ENCODE results near the gene SPATA21.

The SPATA21 gene

GRCh38 chr1:16450863-16451481, 13.7 kb upstream of the SPATA21 start:
- DNase-seq = no peak

GRCh38 chr1:16449666-16450065, 12.4 kb upstream of the SPATA21 start:
- DNase-seq = no peak

GRCh38 chr1:16449065-16449464, 11.8 kb upstream of the SPATA21 start:
- no peak for DNase-seq

- no peak for DNase-seq
These were observed 10.4 kb upstream of the SPATA21 start for GRCh38 chr1:16447641-16448040.

GRCh38 chr1:16446116-16446515, 8.9 kb upstream of the SPATA21 start:
- no peak for DNase-seq

GRCh38 chr1:16445052-16445451, 7.8 kb upstream of the SPATA21 start:
- no peak for DNase-seq

GRCh38 chr1:16443975-16444770, 6.9 kb upstream of the SPATA21 start:
- DNase-seq = no peak

GRCh38 chr1:16442941-16443340, 5.7 kb upstream of the SPATA21 start:
- DNase-seq = no peak

- DNase-seq = no peak
These were observed 5.0 kb upstream of the SPATA21 start for GRCh38 chr1:16442265-16442664.

GRCh38 chr1:16441282-16441665, 4.0 kb upstream of the SPATA21 start:
- no peak for DNase-seq

GRCh38 chr1:16440470-16441281, 3.5 kb upstream of the SPATA21 start, which contains the start of gene NECAP2:
Gene NECAP2, plus strand, starts transcription at chr1:16440724. Its CDS starts 38 bp downstream, at chr1:16440762.
- peak; percentile 95 for DNase-seq

GRCh38 chr1:16440131-16440469, 2.9 kb upstream of the SPATA21 start:
- no peak for DNase-seq

- no peak for DNase-seq
These were observed 1.7 kb upstream of the SPATA21 start for GRCh38 chr1:16438924-16439323.

- DNase-seq = no peak
These were observed 1.3 kb upstream of the SPATA21 start for GRCh38 chr1:16438516-16438915.

GRCh38 chr1:16434501-16434900, 2.7 kb downstream of the SPATA21 start:
- no peak for DNase-seq

GRCh38 chr1:16434007-16434406, 3.2 kb downstream of the SPATA21 start:
- no peak for DNase-seq

GRCh38 chr1:16433030-16433429, 4.2 kb downstream of the SPATA21 start:
- DNase-seq = no peak

GRCh38 chr1:16430606-16431005, 6.6 kb downstream of the SPATA21 start:
- no peak for DNase-seq

- no peak for DNase-seq
These were observed 11.8 kb downstream of the SPATA21 start for GRCh38 chr1:16425125-16426025.

- DNase-seq = no peak
These were observed 15.2 kb downstream of the SPATA21 start for GRCh38 chr1:16422041-16422440.

- no peak for DNase-seq
These were observed 16.0 kb downstream of the SPATA21 start for GRCh38 chr1:16421201-16421600.

- DNase-seq = no peak
These were observed 16.7 kb downstream of the SPATA21 start for GRCh38 chr1:16420424-16421118.
